HepG2 (cell line): ENCODE measurements around the gene C2orf92. TPM values are rescaled to one million over a fixed set of nuclear protein-coding genes. Genes with fewer than 3 reads are reported as not detected.

Experiments
- ATAC-seq: fragments of 200-7000 bp; cut with Tn5 transposase; 3 replicates; pipeline ENCODE4 v1.9.1; 2020; ENCODE audit warnings: mild to moderate bottlenecking, moderate library complexity
- BruUV-seq: library from RNA; stranded (reverse); fragments of 400-500 nt; replicated peaks from 2 replicates; lab custom pipeline; 2021; lab: Mats Ljungman, UMichigan
- CTCF ChIA-PET: fragments of 300-600 bp; formaldehyde crosslinking; extraction: SDS; loops from one replicate; lab custom pipeline; 2021; ENCODE audit warnings: low total read pairs, inconsistent platforms, low intra/inter-chr PET ratio; lab: Yijun Ruan, JAX
- POLR2A ChIA-PET: fragments of 350-600 bp; sonication (Branson Sonifier 250); formaldehyde crosslinking; loops from one replicate; lab custom pipeline; 2020; ENCODE audit warnings: antibody characterized with exemption, inconsistent platforms; lab: Yijun Ruan, JAX
- DNase-seq: peaks from one replicate; pipeline ENCODE4 v3.0.0-alpha.2; 2015; ENCODE audit warnings: low spot score
- FAIRE-seq: peaks from 3 replicates; lab custom pipeline; 2011; peaks lifted over from hg19 to GRCh38; lab: Jason Lieb, UNC
- H2AFZ ChIP-seq: one replicate; pipeline ENCODE4 v1.6.1; 2011; ENCODE audit warnings: low read length, inconsistent platforms
- H3K27ac ChIP-seq: fragments of 300-600 bp; 3 replicates; pipeline ENCODE4 v1.8.0; 2011; ENCODE audit warnings: mixed run types, mild to moderate bottlenecking, mixed read lengths, low read length, inconsistent platforms; ENCODE audit not compliant: insufficient read depth; ENCODE audit errors: extremely low read length
- H3K27me3 ChIP-seq, 2 experiments: fragments of 200-600 bp in 1 of 2; 2 replicates in 1 of 2; 3 replicates in 1 of 2; pipeline versions ENCODE4 v1.6.0 to v1.8.0; 2011; ENCODE audit warnings: low read length in 2 of 2, mild to moderate bottlenecking in 2 of 2, moderate library complexity in 2 of 2, inconsistent platforms in 1 of 2; ENCODE audit not compliant: insufficient read depth in 2 of 2, control insufficient read depth in 1 of 2
- H3K36me3 ChIP-seq, 2 experiments: fragments of 200-600 bp in 1 of 2; replicated peaks in 1 of 2; 2 replicates in 1 of 2; 3 replicates in 1 of 2; pipeline versions ENCODE4 v1.5.1 to v1.8.0; 2011; ENCODE audit warnings: low read length in 2 of 2, inconsistent platforms in 1 of 2; ENCODE audit not compliant: insufficient read depth in 2 of 2, control insufficient read depth in 1 of 2
- H3K4me1 ChIP-seq: 2 replicates; pipeline ENCODE4 v1.5.1; 2012; ENCODE audit warnings: low read length, inconsistent platforms; ENCODE audit not compliant: insufficient read depth
- H3K4me2 ChIP-seq: 2 replicates; pipeline ENCODE4 v1.6.0; 2011; ENCODE audit warnings: low read depth, low read length, inconsistent platforms
- H3K4me3 ChIP-seq, 3 experiments: fragments of 200-600 bp in 1 of 3; sonication (generic), shearing (Covaris generic) in 1 of 3; replicated peaks in 1 of 3; 2 replicates each; pipeline ENCODE4 v1.5.1; 2011 to 2016; ENCODE audit warnings: low read length in 3 of 3, inconsistent platforms in 2 of 3, low read depth in 2 of 3, mild to moderate bottlenecking in 2 of 3, control low read depth in 1 of 3, mixed read lengths in 1 of 3; ENCODE audit not compliant: insufficient read depth in 1 of 3
- H3K79me2 ChIP-seq: one replicate; pipeline ENCODE4 v1.6.1; 2011; ENCODE audit warnings: low read length, inconsistent platforms; ENCODE audit not compliant: insufficient read depth
- H3K9ac ChIP-seq: 2 replicates; pipeline ENCODE4 v1.6.0; 2011; ENCODE audit warnings: mild to moderate bottlenecking, low read depth, low read length, inconsistent platforms; ENCODE audit not compliant: insufficient read depth
- H3K9me3 ChIP-seq: 2 replicates; pipeline ENCODE4 v1.5.1; 2012; ENCODE audit warnings: mild to moderate bottlenecking, low read length
- H4K20me1 ChIP-seq: 2 replicates; pipeline ENCODE4 v1.6.0; 2011; ENCODE audit warnings: inconsistent platforms, mild to moderate bottlenecking, low read length, moderate library complexity; ENCODE audit not compliant: insufficient read depth
- CBX2 ChIP-seq, 2 experiments: fragments of 200-600 bp in 1 of 2; sonication (generic); formaldehyde crosslinking in 1 of 2; IDR thresholded peaks; 2 replicates each; pipeline versions ENCODE4 v1.7.0 to v1.8.1; 2018 to 2022; ENCODE audit warnings: low read depth in 2 of 2, low read length in 1 of 2, mild to moderate bottlenecking in 1 of 2, missing genetic modification reagents in 1 of 2
- CC2D1A ChIP-seq: sonication (generic); formaldehyde crosslinking; IDR thresholded peaks from 2 replicates; pipeline ENCODE4 v1.8.1; 2023; ENCODE audit warnings: mild to moderate bottlenecking, missing genetic modification reagents
- MYC ChIP-seq: sonication (generic); formaldehyde crosslinking; IDR thresholded peaks from 2 replicates; pipeline ENCODE4 v1.9.0; 2021; ENCODE audit warnings: missing genetic modification reagents, borderline replicate concordance
- NFKBIZ ChIP-seq: IDR thresholded peaks from 2 replicates; pipeline ENCODE4 v1.6.1; 2018; ENCODE audit warnings: missing genetic modification reagents, missing compliant biosample characterization
- RNF2 ChIP-seq: fragments of 450-650 bp; conservative IDR thresholded peaks from 2 replicates; pipeline ENCODE4 v1.6.1; 2016; ENCODE audit warnings: low read depth
- SIX1 ChIP-seq: sonication (generic); formaldehyde crosslinking; IDR thresholded peaks from 2 replicates; pipeline ENCODE4 v1.4.0; 2020; ENCODE audit warnings: missing genetic modification reagents, borderline replicate concordance
- TCF7L2 ChIP-seq: IDR thresholded peaks from 2 replicates; pipeline ENCODE4 v1.6.1; 2011; ENCODE audit warnings: mild to moderate bottlenecking, low read depth, low read length, moderate library complexity
- ZC3H13 ChIP-seq: sonication (generic); formaldehyde crosslinking; IDR thresholded peaks from 2 replicates; pipeline ENCODE4 v1.8.1; 2023; ENCODE audit warnings: mild to moderate bottlenecking, missing genetic modification reagents, moderate library complexity
- ZNF224 ChIP-seq: sonication (generic); formaldehyde crosslinking; IDR thresholded peaks from 2 replicates; pipeline ENCODE4 v1.5.0; 2020; ENCODE audit warnings: mild to moderate bottlenecking, missing genetic modification reagents
- ZNF773 ChIP-seq: sonication (generic); formaldehyde crosslinking; IDR thresholded peaks from 2 replicates; pipeline ENCODE4 v1.4.0; 2020; ENCODE audit warnings: missing genetic modification reagents, borderline replicate concordance
- WGBS: methylation state at CpG from one replicate; pipeline ENCODE4 v1.1.6; 2017; ENCODE audit warnings: low lambda C conversion rate; 5-methylcytosine and 5-hydroxymethylcytosine counted together
- in situ Hi-C: cut with HindIII; loops from 2 replicates; pipeline ENCODE4 v1.10.0; 2017; ENCODE audit warnings: low pct_unique_long_range_greater_than_20kb; ENCODE audit not compliant: extremely low pct_ligation_motif_present
- intact Hi-C: fragments of 100-400 bp; cut with micrococcal nuclease; formaldehyde crosslinking; loops from one replicate; pipeline ENCODE4 v1.10.0; 2022; ENCODE audit not compliant: unreplicated experiment
- polyA plus RNA-seq, 8 experiments: library from polyadenylated mRNA; depleted of rRNA in 3 of 8; stranded (reverse) in 7 of 8; unstranded in 1 of 8; fragments of >200 nt; fragmentation: Illumina TruSeq in 4 of 8; extraction: Trizol in 4 of 8; gene quantifications; 2 replicates each; pipeline versions ENCODE4 v1.2.1 to v1.2.3, GENCODE V29; 2011 to 2016; ENCODE audit warnings: low read depth in 4 of 8, missing spikeins in 1 of 8, mixed read lengths in 1 of 8; ENCODE audit not compliant: insufficient read depth in 1 of 8
- total RNA-seq, 5 experiments: library from RNA; depleted of rRNA; stranded (reverse); fragments of >200 nt; fragmentation: Illumina TruSeq; extraction: Trizol; gene quantifications; 2 replicates each; pipeline ENCODE4 v1.2.3, GENCODE V29; 2016; ENCODE audit warnings: low read depth in 1 of 5
- TF ChIP-seq, protein P1 (sequence below): sonication (generic); formaldehyde crosslinking; IDR thresholded peaks from 2 replicates; pipeline ENCODE4 v1.5.0; 2020; ENCODE audit warnings: mild to moderate bottlenecking, missing genetic modification reagents
- TF ChIP-seq, protein P2 (sequence below): sonication (generic); formaldehyde crosslinking; IDR thresholded peaks from 2 replicates; pipeline ENCODE4 v1.4.0; 2020; ENCODE audit warnings: missing genetic modification reagents, borderline replicate concordance
- TF ChIP-seq, protein P3 (sequence below): sonication (generic); formaldehyde crosslinking; IDR thresholded peaks from 2 replicates; pipeline ENCODE4; 2020; ENCODE audit warnings: missing genetic modification reagents, mild to moderate bottlenecking, borderline replicate concordance
- TF ChIP-seq, protein P4 (sequence below): sonication (generic); formaldehyde crosslinking; IDR thresholded peaks from 2 replicates; pipeline ENCODE4 v1.4.0; 2020; ENCODE audit warnings: missing genetic modification reagents

The C2orf92 gene
- total and polyA plus RNA-seq, 2 of the 13 experiments (the other 11 are each of a cell fraction or from before 2014, with no cell fraction given) = 4.9 to 5.0 TPM

DNA sequence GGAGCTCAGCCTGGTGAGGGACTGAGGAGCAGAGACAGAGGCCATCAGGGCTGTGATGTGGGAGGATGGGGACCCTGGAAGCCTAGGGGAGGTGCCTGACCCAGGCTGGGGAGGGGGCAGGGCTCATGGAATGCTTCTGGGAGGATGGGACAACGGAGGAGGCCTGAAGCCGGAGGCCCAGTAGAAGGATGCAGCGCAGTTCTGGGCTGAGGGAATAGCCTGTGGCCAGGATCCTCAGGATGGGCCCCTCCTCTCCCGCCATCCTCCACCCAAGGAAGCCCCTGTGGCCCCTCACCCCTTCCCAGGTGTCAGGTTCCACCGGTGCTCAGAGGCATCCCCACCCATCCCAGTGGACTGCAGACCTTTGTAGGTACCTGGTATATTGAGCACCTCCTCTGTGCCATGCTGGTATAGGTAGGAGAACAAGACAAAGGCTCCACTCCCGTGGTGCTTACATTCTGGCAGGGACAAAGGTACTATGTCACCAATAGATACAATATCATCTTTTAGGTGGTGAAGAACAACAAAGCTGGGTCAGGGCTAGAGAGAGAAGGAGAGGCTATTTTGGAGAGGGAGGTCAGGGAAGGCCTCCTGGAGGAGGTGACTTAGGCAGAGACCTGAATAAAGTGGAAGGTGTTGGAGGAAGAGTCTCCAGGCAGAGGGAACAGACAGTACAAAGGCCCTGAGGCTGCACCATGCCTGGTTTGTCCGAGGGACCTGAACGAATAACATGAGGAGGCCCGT is 46.6 kb downstream of the C2orf92 start:
- POLR2A ChIA-PET = no interaction called here
- Histone ChIP-seq H3K27ac (no peak overlapping the region), H3K4me1 (peaks cover 14% of the 10 kb centered on the region), H3K79me2 (no peaks in the 10 kb centered on the region), H3K9me3 (no peaks in the 10 kb centered on the region), H3K9ac (no peak overlapping the region), H3K4me3 (no peak overlapping the region), H2AFZ (no peak overlapping the region), H3K27me3 (peaks cover 0 to 25% of the 10 kb centered on the region in 2 experiments; a peak in 4 of 5 replicates), H3K4me2 (no peak overlapping the region), H4K20me1 (no peaks in the 10 kb centered on the region), H3K36me3 (no peaks in the 10 kb centered on the region)
- WGBS = 33% methylated on average over 9 of the region's 9 CpGs
- in situ Hi-C loops (no loop called here), intact Hi-C loops (loop anchor here (10.0 kb wide), 1 partner anchor 549 kb away; no protein-coding TSS in a partner anchor)
- DNase-seq = no peak
- FAIRE-seq = no peak
- CTCF ChIA-PET = no interaction called here
- no peak for TF ChIP-seq CC2D1A (CRISPR knock-in tag)
- TF ChIP-seq MYC (CRISPR knock-in tag) = no peak
- TF ChIP-seq, protein P1, sequence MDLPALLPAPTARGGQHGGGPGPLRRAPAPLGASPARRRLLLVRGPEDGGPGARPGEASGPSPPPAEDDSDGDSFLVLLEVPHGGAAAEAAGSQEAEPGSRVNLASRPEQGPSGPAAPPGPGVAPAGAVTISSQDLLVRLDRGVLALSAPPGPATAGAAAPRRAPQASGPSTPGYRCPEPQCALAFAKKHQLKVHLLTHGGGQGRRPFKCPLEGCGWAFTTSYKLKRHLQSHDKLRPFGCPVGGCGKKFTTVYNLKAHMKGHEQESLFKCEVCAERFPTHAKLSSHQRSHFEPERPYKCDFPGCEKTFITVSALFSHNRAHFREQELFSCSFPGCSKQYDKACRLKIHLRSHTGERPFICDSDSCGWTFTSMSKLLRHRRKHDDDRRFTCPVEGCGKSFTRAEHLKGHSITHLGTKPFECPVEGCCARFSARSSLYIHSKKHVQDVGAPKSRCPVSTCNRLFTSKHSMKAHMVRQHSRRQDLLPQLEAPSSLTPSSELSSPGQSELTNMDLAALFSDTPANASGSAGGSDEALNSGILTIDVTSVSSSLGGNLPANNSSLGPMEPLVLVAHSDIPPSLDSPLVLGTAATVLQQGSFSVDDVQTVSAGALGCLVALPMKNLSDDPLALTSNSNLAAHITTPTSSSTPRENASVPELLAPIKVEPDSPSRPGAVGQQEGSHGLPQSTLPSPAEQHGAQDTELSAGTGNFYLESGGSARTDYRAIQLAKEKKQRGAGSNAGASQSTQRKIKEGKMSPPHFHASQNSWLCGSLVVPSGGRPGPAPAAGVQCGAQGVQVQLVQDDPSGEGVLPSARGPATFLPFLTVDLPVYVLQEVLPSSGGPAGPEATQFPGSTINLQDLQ (CRISPR knock-in tag) = no peak
- TF ChIP-seq SIX1 (CRISPR knock-in tag) = no peak
- TF ChIP-seq, protein P2, sequence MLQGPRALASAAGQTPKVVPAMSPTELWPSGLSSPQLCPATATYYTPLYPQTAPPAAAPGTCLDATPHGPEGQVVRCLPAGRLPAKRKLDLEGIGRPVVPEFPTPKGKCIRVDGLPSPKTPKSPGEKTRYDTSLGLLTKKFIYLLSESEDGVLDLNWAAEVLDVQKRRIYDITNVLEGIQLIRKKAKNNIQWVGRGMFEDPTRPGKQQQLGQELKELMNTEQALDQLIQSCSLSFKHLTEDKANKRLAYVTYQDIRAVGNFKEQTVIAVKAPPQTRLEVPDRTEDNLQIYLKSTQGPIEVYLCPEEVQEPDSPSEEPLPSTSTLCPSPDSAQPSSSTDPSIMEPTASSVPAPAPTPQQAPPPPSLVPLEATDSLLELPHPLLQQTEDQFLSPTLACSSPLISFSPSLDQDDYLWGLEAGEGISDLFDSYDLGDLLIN (CRISPR knock-in tag) = no peak
- TF ChIP-seq, protein P3, sequence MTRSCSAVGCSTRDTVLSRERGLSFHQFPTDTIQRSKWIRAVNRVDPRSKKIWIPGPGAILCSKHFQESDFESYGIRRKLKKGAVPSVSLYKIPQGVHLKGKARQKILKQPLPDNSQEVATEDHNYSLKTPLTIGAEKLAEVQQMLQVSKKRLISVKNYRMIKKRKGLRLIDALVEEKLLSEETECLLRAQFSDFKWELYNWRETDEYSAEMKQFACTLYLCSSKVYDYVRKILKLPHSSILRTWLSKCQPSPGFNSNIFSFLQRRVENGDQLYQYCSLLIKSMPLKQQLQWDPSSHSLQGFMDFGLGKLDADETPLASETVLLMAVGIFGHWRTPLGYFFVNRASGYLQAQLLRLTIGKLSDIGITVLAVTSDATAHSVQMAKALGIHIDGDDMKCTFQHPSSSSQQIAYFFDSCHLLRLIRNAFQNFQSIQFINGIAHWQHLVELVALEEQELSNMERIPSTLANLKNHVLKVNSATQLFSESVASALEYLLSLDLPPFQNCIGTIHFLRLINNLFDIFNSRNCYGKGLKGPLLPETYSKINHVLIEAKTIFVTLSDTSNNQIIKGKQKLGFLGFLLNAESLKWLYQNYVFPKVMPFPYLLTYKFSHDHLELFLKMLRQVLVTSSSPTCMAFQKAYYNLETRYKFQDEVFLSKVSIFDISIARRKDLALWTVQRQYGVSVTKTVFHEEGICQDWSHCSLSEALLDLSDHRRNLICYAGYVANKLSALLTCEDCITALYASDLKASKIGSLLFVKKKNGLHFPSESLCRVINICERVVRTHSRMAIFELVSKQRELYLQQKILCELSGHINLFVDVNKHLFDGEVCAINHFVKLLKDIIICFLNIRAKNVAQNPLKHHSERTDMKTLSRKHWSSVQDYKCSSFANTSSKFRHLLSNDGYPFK (CRISPR knock-in tag) = no peak
- TF ChIP-seq ZC3H13 (CRISPR knock-in tag) = no peak
- TF ChIP-seq CBX2 (IDR thresholded peaks at IDR 0.05; ENCODE audit: low read depth, low read length) = no peak
- no peak for TF ChIP-seq CBX2 (CRISPR knock-in tag; IDR thresholded peaks at IDR 0.05; ENCODE audit: low read depth)
- TF ChIP-seq NFKBIZ (CRISPR knock-in tag) = no peak
- TF ChIP-seq ZNF224 (CRISPR knock-in tag) = no peak
- no peak for TF ChIP-seq TCF7L2
- TF ChIP-seq RNF2 = no peak
- TF ChIP-seq, protein P4, sequence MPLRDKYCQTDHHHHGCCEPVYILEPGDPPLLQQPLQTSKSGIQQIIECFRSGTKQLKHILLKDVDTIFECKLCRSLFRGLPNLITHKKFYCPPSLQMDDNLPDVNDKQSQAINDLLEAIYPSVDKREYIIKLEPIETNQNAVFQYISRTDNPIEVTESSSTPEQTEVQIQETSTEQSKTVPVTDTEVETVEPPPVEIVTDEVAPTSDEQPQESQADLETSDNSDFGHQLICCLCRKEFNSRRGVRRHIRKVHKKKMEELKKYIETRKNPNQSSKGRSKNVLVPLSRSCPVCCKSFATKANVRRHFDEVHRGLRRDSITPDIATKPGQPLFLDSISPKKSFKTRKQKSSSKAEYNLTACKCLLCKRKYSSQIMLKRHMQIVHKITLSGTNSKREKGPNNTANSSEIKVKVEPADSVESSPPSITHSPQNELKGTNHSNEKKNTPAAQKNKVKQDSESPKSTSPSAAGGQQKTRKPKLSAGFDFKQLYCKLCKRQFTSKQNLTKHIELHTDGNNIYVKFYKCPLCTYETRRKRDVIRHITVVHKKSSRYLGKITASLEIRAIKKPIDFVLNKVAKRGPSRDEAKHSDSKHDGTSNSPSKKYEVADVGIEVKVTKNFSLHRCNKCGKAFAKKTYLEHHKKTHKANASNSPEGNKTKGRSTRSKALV = no peak
- no peak for TF ChIP-seq ZNF773
- no TSS peak for BruUV-seq
- ATAC-seq = no peak
